HG02759 (cell line): ENCODE results near the gene ANKLE1.

Experiments used
- ATAC-seq: cut with Tn5 transposase; IDR thresholded peaks from one replicate; pipeline ENCODE4 v1.9.1; 2021; ENCODE audit warnings: mild to moderate bottlenecking, moderate library complexity; ENCODE audit not compliant: unreplicated experiment

ANKLE1 gene

DNA sequence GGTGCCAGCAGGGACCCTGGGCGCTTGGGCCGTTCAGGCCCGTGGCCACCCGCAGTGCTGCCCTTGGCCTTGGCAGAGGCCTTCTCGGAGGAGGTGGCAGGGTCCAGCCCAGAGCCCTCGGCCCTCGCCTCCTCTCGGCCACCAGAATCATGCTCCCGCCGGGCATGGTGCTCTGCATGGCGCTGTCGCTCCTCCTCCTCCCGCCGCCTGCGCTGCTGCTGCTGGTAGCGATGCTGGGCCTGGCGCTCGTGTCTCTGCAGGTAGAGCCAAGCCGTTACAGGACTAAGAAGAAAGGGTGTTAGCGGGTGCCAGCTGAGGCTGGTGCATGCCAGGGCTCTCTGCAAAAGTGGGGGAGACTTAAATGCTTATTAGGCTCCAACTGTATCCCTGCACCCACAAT is 43.4 kb downstream of the ANKLE1 start:
- no peak for ATAC-seq

GRCh38 chr19:17325881-17326594 is 44.3 kb downstream of the ANKLE1 start:
- no peak for ATAC-seq

GRCh38 chr19:17326595-17326966 is 44.9 kb downstream of the ANKLE1 start:
- ATAC-seq = no peak

- ATAC-seq = no peak
Observed at GRCh38 chr19:17327068-17327653, 45.5 kb downstream of the ANKLE1 start.

DNA sequence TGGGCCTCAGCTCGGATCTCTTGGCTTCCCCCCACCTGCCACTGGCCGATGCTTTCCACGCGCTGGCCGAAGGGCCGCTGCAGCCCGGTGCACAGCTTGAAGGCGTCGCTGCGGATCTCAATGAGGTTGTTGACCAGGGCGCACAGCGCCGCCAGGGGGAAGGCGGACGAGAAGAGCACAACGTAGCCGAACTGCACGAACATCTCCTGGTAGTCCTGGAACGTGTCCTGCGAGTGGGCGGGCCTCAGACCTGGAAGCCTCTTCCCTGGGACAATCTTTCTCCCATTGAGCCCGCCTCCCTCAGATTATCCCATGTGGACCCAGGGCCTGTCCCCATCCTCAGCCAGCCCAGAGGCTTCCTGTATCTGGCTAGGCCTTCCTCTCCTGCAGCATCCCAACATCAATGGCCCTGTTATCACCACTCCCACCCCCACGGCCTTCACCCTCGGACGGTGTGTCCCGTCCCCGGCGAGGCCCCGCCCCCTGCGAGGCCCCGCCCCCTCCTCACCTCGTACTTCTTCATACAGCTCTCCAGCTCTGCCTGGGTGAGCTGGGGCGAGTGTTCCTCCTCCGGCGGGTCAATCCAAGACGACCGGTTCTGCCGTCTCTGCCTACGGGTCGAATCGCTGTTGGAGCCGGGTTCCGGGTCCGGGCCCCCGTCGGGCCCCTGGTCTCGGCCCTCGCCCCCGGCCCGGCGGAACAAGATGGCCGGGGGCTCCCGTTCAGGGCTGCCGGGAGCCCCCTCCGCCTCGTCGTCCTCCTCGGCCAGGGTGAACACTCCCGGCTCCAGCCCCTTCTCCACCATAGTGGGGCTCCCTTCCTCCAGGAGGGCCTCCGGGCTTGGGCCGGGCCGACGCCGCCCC is 46.2 kb downstream of the ANKLE1 start:
- no peak for ATAC-seq

DNA sequence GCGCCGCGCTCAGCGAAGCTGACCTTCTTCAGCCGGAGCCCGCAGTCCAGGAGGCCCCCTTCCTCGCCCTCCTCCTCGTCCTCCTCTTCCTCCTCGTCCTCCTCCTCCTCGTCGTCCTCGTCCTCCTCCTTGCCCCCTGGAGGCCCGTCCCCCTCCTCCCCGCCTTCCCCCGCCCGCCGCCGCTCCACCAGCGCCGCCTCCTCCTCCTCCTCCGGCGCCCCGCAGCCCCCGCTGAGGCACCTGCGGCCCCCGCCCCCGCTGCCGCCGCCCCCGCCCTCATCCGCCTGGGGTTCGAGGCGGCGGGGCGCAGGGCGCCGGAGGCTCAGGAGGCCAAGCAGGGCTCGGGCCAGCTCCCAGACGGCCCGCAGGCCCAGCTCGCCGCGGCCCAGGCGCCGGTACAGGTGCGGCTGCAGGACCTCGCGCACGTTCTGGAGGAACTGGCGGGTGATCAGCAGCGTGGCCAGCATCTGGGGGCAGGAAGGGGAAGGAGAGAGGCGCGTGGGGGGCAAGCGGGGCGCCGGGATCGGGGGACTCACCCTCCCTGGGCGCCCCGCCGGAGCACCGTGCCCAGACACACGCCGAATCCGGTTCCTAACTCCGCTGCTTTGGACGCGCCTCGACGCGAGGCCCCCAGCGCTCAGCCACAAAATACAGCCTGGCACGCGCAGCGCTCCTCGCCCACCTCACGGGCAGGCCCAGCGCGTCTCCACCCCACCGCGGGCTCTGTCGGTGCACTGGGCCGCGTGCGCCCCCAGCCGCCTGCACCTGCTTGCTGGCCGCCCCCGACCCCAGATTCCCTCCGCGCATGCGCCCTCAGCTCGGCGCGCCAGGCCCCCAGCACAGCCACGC is 47.0 kb downstream of the ANKLE1 start:
- ATAC-seq = no peak

DNA sequence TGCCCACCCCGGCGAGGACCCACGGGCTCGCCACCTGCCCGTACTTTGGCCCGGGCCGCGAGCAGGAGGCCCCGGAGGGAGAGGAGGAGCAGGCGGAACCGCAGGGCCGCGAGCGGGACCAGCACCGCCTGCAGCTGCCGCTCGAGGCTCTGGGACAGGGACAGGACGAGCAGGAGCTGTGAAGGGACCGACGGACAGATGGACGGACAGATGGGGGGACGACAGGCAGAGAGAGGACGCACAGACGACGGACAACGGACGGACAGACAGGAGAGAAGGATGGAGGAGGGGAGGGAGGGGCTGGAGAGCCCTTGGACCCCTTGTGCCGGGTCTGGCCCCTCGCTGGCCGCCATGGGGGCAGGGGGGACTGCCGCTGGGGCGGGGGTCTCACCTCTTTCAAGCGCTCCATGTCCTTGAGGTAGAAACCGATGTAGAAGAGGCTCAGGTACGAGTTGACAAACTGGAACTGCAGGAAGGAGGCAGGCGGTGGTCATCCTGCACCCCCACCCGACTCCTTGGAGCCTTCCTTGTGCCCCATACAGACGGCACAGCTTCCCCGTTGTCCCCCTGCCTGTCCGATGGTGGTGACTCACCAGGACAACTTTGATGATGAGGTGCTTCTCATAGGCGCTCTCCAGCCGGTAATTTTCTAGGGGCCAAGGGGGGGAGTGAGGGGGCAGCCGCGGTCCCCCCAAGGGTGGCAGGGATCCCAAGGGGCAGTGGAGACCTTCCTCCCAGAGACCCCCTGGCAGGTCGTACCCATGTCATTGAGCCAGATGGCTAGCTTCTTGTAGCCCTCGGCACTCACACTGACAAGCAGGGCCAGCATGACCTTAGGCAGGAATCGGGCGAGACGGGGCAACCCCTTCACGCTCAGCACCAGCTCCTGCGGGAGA is 47.9 kb downstream of the ANKLE1 start:
- no peak for ATAC-seq

DNA sequence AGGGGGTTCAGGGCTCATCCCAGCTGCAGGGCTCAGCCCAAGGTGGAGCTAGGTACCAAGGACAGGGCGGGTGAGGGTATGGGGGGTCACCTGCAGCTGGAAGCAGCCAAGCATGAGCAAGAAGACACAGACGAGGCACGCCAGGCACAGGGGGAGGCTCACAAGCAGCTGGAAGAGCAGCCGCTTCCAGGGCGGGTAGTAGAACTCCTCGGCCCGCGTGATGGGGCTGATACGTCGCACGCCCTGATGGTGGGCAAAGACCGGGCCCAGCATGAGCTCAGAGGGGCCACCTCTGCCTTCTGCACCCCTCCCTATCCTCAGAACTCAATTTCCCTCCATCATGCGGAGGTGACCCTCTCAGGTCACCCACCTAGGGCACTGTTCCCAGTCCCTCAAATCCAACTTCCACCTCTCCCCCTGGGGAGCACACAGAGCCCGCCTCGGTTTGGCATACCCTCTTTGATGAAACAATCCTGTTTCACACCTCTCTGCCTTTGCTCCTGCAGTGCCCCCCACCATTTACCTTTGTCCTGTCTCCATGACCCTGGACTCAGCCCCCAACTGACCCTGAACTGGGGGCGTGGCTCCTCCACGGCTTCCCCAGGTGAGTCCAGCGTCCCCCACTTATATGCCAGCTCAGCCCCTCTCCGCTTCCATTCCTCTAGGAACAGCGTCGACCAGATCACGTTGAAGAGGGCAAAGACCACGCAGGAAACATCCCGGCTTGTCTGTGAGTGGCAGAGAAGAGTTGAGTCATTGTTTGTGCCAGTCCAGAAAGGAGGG is 48.8 kb downstream of the ANKLE1 start:
- no peak for ATAC-seq

DNA sequence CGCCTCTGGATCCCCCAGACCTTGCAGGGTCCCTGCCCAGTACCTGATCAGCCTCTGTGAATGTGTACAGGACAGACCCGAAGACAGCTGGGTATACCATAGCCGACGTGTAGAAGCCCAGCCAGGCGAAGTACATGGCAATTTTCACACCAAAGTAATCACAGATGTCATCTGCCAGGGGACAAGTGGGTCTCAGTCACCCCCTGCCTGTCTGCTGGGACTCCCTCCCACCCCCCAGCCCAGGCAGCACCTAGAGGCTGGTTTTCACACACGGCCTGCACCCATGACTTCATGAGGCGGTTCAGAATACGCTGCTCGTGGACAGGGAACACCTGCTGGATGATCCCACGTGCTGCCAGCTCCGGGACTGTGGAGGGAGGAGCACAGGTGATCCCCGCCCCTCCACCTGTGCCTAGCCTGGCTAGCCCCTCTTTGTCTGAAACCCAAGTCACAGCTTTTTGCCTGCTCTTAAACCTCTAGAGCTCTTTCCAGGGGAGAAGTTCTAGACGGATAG is 49.4 kb downstream of the ANKLE1 start:
- ATAC-seq = no peak

- no peak for ATAC-seq
Observed at GRCh38 chr19:17332360-17332676, 50.6 kb downstream of the ANKLE1 start.

DNA sequence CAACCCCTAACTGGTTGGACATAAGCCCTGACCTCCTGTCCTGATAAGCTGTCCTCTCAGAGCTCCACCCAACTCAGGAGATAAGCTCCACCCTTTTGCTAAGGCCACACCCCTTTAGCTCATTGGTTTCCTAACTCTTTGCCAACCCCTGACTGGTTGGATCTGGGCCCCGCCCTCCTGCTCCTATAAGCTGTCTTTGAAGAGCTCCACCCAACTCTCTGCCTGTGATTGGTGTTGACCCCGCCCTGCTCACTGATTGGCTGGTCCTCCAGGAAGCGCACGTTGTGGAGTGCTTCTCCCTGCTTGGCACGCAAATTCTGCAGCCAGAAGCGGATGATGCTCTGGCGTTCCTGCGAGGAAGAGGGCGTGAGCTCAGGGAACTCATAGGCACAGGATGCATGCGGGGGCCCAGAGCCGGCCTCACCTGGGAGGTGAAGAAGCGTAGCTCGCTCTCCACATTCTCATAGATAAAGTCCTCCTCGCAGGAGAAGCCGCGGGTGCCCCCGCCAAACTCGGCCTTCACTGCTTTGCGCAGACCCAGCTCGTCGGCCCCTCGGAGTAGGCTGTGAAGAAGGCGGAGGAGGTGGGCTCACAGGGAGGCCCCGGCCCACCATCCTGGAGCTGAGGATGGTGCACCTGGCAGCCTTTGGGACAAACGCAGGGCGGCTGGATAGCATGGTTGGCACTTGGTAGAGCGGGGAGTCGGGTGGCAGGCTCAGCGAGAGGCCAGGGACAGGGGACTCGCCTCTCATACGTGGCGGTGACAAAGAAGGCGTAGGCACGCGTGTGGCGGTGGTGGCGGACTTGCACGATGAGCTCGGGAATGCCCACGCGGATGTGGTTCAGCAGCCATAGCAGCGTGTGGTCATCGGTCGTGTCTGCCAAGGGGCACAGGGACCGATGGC is 51.2 kb downstream of the ANKLE1 start:
- no peak for ATAC-seq

GRCh38 chr19:17333611-17334413 is 52.1 kb downstream of the ANKLE1 start:
- ATAC-seq = no peak

GRCh38 chr19:17334414-17335409 is 53.0 kb downstream of the ANKLE1 start, which contains the start of gene ANO8:
TSS of gene ANO8 (minus strand) at chr19:17334855. CDS start at chr19:17334670, 185 bp downstream.
- peak; percentile 51 for ATAC-seq

- ATAC-seq = no peak
Observed at GRCh38 chr19:17335575-17335974, 53.9 kb downstream of the ANKLE1 start.
